ENCODE measurements around the gene EMD.

Gene EMD

DNA sequence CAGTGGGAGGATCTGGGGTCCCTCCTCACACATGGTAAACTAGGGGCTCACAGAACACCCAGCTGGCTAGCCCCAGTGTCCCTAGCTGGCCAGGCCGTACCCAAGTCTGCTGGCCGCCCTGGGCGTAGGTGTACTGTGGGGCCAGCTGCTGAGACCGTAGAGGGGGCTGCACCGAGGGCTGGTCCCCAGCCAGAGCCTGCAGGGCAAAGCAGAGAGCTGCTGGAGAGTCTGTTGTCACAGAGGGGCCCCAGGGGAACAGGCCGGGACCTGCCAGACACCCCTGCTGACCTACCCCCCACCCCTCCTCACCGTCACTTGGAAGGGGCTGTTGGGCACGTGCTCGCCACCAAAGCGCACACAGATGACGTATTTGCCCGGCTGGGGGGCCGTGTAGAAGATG, 24.6 kb upstream of the EMD start:
- peaks cover 40% of the 10 kb centered on the region for H3K27me3 ChIP-seq (ENCODE audit: insufficient read depth, low read depth, severe bottlenecking)
- DNase-seq = no peak
- peaks cover 100% of the 10 kb centered on the region for H3K36me3 ChIP-seq
- H3K9me3 ChIP-seq (ENCODE audit: severe bottlenecking) = no peaks in the 10 kb centered on the region
- no peak overlapping the region for H3K4me3 ChIP-seq (ENCODE audit: low read depth, low read length)
- TF ChIP-seq, protein P1, sequence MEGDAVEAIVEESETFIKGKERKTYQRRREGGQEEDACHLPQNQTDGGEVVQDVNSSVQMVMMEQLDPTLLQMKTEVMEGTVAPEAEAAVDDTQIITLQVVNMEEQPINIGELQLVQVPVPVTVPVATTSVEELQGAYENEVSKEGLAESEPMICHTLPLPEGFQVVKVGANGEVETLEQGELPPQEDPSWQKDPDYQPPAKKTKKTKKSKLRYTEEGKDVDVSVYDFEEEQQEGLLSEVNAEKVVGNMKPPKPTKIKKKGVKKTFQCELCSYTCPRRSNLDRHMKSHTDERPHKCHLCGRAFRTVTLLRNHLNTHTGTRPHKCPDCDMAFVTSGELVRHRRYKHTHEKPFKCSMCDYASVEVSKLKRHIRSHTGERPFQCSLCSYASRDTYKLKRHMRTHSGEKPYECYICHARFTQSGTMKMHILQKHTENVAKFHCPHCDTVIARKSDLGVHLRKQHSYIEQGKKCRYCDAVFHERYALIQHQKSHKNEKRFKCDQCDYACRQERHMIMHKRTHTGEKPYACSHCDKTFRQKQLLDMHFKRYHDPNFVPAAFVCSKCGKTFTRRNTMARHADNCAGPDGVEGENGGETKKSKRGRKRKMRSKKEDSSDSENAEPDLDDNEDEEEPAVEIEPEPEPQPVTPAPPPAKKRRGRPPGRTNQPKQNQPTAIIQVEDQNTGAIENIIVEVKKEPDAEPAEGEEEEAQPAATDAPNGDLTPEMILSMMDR (IDR thresholded peaks at IDR 0.05; ENCODE audit: low read depth, low read length) = no peak
- H3K27ac ChIP-seq = no peak overlapping the region

DNA sequence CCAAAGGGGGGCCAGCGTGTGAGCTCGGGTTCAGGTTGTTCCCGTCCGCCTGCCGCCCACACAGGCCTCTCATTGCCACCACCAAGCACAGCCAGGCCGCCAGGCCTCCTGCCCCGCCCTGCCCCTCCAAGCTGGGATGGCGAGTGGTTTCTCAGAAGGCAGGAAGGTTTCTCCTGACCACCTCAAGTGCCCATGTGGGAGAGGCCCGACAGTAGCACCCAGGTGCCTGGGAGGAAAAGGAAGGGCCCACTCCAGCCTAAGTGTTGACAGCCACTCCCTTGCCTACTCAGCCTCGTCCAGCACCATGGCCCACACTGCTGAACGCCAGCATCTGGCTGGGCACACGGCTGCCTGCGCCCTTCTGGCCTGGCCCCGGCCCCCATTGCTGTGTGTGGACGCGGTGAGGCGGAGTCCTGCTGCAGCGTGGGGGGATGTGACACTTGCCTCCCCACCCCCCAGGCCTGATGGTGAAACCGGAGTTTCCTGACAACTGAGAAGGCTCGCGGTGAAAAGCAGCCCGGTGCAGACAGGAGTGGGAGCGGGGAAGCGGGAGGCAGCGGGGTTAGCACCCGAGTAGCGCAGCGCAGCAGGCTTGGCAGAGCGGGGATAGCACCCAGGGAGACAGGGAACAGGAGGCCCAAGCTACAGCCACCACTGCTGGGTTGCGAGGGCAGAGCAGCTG, 23.9 kb upstream of the EMD start:
- no peaks in the 10 kb centered on the region for H3K9me3 ChIP-seq (ENCODE audit: severe bottlenecking)
- TF ChIP-seq, protein P1 (IDR thresholded peaks at IDR 0.05; ENCODE audit: low read depth, low read length) = no peak
- DNase-seq = no peak
- no peak overlapping the region for H3K27ac ChIP-seq
- no peak overlapping the region for H3K4me3 ChIP-seq (ENCODE audit: low read depth, low read length)
- H3K27me3 ChIP-seq (ENCODE audit: insufficient read depth, low read depth, severe bottlenecking) = peaks cover 33% of the 10 kb centered on the region
- peaks cover 100% of the 10 kb centered on the region for H3K36me3 ChIP-seq

DNA sequence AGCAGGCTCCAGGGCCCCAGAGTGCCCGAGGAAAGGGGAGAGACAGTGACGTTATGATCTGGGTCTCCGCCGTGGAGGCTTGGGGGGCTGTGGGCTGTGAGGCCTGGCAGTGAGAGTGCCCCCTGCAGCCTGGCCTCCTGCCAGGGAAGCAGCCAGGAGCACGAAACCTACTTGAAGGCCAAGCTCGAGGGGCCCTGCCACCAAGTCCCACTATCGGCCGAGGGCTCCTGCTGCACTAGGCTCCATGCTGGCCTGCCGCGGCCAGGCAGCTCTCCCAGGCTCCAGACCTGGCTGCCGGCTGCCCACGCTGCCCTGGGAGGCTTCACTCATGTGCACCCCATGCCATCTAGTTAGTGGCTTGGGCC, 23.3 kb upstream of the EMD start:
- Histone ChIP-seq H3K36me3 (peaks cover 100% of the 10 kb centered on the region), H3K27ac (no peak overlapping the region), H3K9me3 (ENCODE audit: severe bottlenecking) (no peaks in the 10 kb centered on the region), H3K27me3 (ENCODE audit: insufficient read depth, low read depth, severe bottlenecking) (peaks cover 31% of the 10 kb centered on the region), H3K4me3 (ENCODE audit: low read depth, low read length) (no peak overlapping the region)
- TF ChIP-seq, protein P1 (IDR thresholded peaks at IDR 0.05; ENCODE audit: low read depth, low read length) = no peak
- no peak for DNase-seq

DNA sequence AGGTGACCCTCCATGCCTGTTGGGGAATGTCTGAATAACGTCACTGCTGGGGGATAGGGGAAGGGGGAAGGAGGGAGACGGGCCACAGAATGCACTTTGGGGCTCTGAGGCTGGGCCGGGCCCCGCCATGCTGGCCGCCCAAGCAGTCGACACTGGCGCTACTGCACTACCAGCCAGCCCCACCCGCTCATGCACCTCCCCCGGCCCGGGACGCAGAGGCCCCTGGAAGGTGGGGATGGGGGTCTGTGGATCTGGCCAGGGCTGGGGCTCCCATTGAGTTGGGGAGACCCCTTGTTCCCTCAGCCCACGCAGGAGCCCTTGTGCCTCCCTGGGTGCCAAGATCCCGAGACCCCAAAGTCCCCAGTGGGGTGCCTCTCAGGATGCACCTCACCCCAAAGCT, 22.5 kb upstream of the EMD start:
- Histone ChIP-seq H3K27me3 (ENCODE audit: insufficient read depth, low read depth, severe bottlenecking) (peaks cover 26% of the 10 kb centered on the region), H3K36me3 (peaks cover 97% of the 10 kb centered on the region)
- TF ChIP-seq, protein P1 (IDR thresholded peaks at IDR 0.05; ENCODE audit: low read depth, low read length) = no peak

DNA sequence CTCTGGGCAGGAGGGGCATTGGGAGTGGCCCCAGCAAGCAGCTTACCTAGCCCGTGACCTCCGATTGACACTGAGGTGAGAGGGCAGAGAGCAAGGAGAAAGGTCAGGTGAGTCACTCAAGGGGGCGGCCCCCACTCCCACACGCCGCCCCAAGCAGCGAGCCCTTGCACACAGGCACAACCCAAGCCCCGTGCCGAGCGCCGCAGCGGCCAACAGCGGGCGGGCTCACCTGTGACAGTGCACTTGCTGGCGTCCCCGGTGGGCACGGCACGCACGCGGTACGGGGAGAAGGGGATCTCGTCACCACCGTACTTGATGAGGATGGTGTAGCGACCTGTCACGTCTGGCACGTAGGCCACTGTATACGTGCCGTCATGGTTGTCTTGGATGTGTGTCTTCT, 21.9 kb upstream of the EMD start:
- Histone ChIP-seq H3K4me3 (ENCODE audit: low read depth, low read length) (no peak overlapping the region), H3K9me3 (ENCODE audit: severe bottlenecking) (no peaks in the 10 kb centered on the region), H3K27me3 (ENCODE audit: insufficient read depth, low read depth, severe bottlenecking) (peaks cover 23% of the 10 kb centered on the region), H3K36me3 (peaks cover 97% of the 10 kb centered on the region), H3K27ac (no peak overlapping the region)
- TF ChIP-seq, protein P1 (IDR thresholded peaks at IDR 0.05; ENCODE audit: low read depth, low read length) = no peak
- DNase-seq = no peak

More for the DNA sequence above, 22.5 kb upstream of the EMD start:
- no peaks in the 10 kb centered on the region for H3K9me3 ChIP-seq (ENCODE audit: severe bottlenecking)
- no peak for DNase-seq
- H3K27ac ChIP-seq = no peak overlapping the region
- no peak overlapping the region for H3K4me3 ChIP-seq (ENCODE audit: low read depth, low read length)

DNA sequence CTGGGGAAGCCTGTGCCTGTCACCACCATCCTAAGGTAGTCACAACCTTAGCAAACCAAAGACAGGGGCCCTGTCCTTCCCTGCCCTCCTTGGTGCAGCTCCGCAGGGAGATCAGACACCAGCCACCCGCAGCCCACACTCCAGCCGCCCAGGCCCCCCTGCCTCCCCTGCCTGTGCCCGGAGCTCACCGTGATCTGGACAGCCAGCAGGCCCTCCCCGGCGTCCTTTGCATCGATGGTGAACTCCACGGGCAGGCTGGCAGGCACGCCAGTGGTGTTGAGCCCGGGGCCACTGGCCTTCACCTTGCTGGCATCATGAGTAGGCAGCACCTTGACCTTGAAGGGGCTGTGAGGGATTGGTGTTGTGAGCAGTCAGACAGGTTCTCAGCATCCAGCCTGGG, 21.1 kb upstream of the EMD start:
- Histone ChIP-seq H3K36me3 (peaks cover 97% of the 10 kb centered on the region), H3K9me3 (ENCODE audit: severe bottlenecking) (no peaks in the 10 kb centered on the region), H3K27me3 (ENCODE audit: insufficient read depth, low read depth, severe bottlenecking) (peaks cover 24% of the 10 kb centered on the region), H3K4me3 (ENCODE audit: low read depth, low read length) (no peak overlapping the region), H3K27ac (no peak overlapping the region)
- TF ChIP-seq, protein P1 (IDR thresholded peaks at IDR 0.05; ENCODE audit: low read depth, low read length) = no peak
- no peak for DNase-seq
